IMR-90 (cell line): ENCODE data around the gene FTSJ3. TPM values are rescaled to one million over a fixed set of nuclear protein-coding genes. Genes with fewer than 3 reads are reported as not detected.

Experiments
- ATAC-seq: fragments of 200-7000 bp; cut with Tn5 transposase; 2 replicates; pipeline ENCODE4 v1.9.1; 2020; ENCODE audit warnings: low read depth, mild to moderate bottlenecking, moderate library complexity
- BruUV-seq: library from RNA; stranded (reverse); fragments of 400-500 nt; replicated peaks from 2 replicates; lab custom pipeline; 2021; lab: Mats Ljungman, UMichigan
- CTCF ChIA-PET: fragments of 300-600 bp; formaldehyde crosslinking; extraction: SDS; loops from one replicate; lab custom pipeline; 2021; ENCODE audit warnings: antibody characterized with exemption; lab: Yijun Ruan, JAX
- POLR2A ChIA-PET: fragments of 300-600 bp; sonication (Branson Sonifier 250); formaldehyde crosslinking; loops from one replicate; lab custom pipeline; 2022; ENCODE audit warnings: antibody characterized with exemption; ENCODE audit not compliant: unreplicated experiment; lab: Charles Lee
- DNase-seq: peaks from one replicate; pipeline ENCODE4 v3.0.0; 2013
- H2AFZ ChIP-seq: replicated peaks from 2 replicates; pipeline ENCODE3; 2013; ENCODE audit warnings: low read length, mild to moderate bottlenecking; ENCODE audit not compliant: poor library complexity
- H2AK5ac ChIP-seq: 2 replicates; pipeline ENCODE4 v1.6.1; 2013; ENCODE audit warnings: low read depth, low read length, inconsistent platforms
- H2AK9ac ChIP-seq: replicated peaks from 2 replicates; pipeline ENCODE3; 2013; ENCODE audit warnings: mild to moderate bottlenecking, low read depth, low read length, moderate library complexity; ENCODE audit not compliant: poor library complexity
- H2BK120ac ChIP-seq: 2 replicates; pipeline ENCODE4 v1.6.1; 2013; ENCODE audit warnings: low read depth, low read length, inconsistent platforms
- H2BK15ac ChIP-seq: 3 replicates; pipeline ENCODE4 v1.6.1; 2013; ENCODE audit warnings: low read depth, low read length, inconsistent platforms
- H2BK20ac ChIP-seq: 2 replicates; pipeline ENCODE4 v1.6.1; 2013; ENCODE audit warnings: low read depth, mild to moderate bottlenecking, inconsistent platforms, low read length, moderate library complexity
- H2BK5ac ChIP-seq: 2 replicates; pipeline ENCODE4 v1.6.1; 2013; ENCODE audit warnings: mild to moderate bottlenecking, low read depth, low read length, inconsistent platforms; ENCODE audit not compliant: poor library complexity, severe bottlenecking
- H3K14ac ChIP-seq: replicated peaks from 2 replicates; pipeline ENCODE4 v1.6.1; 2013; ENCODE audit warnings: low read depth, low read length, inconsistent platforms
- H3K18ac ChIP-seq: 2 replicates; pipeline ENCODE4 v1.6.1; 2013; ENCODE audit warnings: low read depth, low read length, control low read depth
- H3K23ac ChIP-seq: 2 replicates; pipeline ENCODE4 v1.6.1; 2013; ENCODE audit warnings: low read depth, low read length, inconsistent platforms
- H3K27ac ChIP-seq: 2 replicates; pipeline ENCODE4 v1.5.1; 2013; ENCODE audit warnings: mild to moderate bottlenecking, control low read depth, low read length; ENCODE audit not compliant: insufficient read depth
- H3K27me3 ChIP-seq: 2 replicates; pipeline ENCODE4 v1.6.1; 2013; ENCODE audit warnings: low read length; ENCODE audit not compliant: control insufficient read depth, insufficient read depth
- H3K36me3 ChIP-seq: 2 replicates; pipeline ENCODE4 v1.6.1; 2013; ENCODE audit warnings: low read length, mixed read lengths; ENCODE audit not compliant: control insufficient read depth, insufficient read depth
- H3K4ac ChIP-seq: 2 replicates; pipeline ENCODE4 v1.6.1; 2013; ENCODE audit warnings: low read depth, low read length, inconsistent platforms
- H3K4me1 ChIP-seq: 2 replicates; pipeline ENCODE4 v1.6.1; 2013; ENCODE audit warnings: low read length, mixed read lengths; ENCODE audit not compliant: control insufficient read depth, insufficient read depth
- H3K4me2 ChIP-seq: 2 replicates; pipeline ENCODE4 v1.6.1; 2013; ENCODE audit warnings: low read depth, mild to moderate bottlenecking, control low read depth, low read length, moderate library complexity
- H3K4me3 ChIP-seq: 2 replicates; pipeline ENCODE4 v1.5.1; 2013; ENCODE audit warnings: low read depth, mild to moderate bottlenecking, control low read depth, low read length, moderate library complexity; ENCODE audit not compliant: insufficient read depth
- H3K56ac ChIP-seq: 2 replicates; pipeline ENCODE4 v1.6.1; 2013; ENCODE audit warnings: low read length, inconsistent platforms; ENCODE audit not compliant: insufficient read depth; ENCODE audit errors: extremely low read depth
- H3K79me1 ChIP-seq, 2 experiments: 2 replicates each; pipeline ENCODE4 v1.6.1; 2013; ENCODE audit warnings: low read length in 2 of 2, inconsistent platforms in 1 of 2, low read depth in 1 of 2
- H3K9ac ChIP-seq: 2 replicates; pipeline ENCODE4 v1.6.1; 2013; ENCODE audit warnings: low read depth, low read length, control low read depth
- H3K9me1 ChIP-seq: 2 replicates; pipeline ENCODE4 v1.6.1; 2013; ENCODE audit warnings: low read length, inconsistent platforms; ENCODE audit not compliant: insufficient read depth
- H3K9me3 ChIP-seq: 2 replicates; pipeline ENCODE4 v1.6.1; 2013; ENCODE audit warnings: low read length; ENCODE audit not compliant: control insufficient read depth, insufficient read depth
- H4K20me1 ChIP-seq: 2 replicates; pipeline ENCODE4 v1.6.1; 2013; ENCODE audit warnings: low read length, inconsistent platforms; ENCODE audit not compliant: insufficient read depth
- H4K5ac ChIP-seq: 2 replicates; pipeline ENCODE4 v1.6.1; 2013; ENCODE audit warnings: mild to moderate bottlenecking, low read depth, low read length, control low read depth
- H4K8ac ChIP-seq, 2 experiments: 2 replicates each; pipeline ENCODE4 v1.6.1; 2013; ENCODE audit warnings: low read depth in 2 of 2, low read length in 2 of 2, control low read depth in 1 of 2, inconsistent platforms in 1 of 2
- H4K91ac ChIP-seq: 2 replicates; pipeline ENCODE4 v1.6.1; 2013; ENCODE audit warnings: low read depth, low read length, inconsistent platforms; ENCODE audit not compliant: insufficient read depth
- FOS ChIP-seq: fragments of 150-350 bp; IDR thresholded peaks from 2 replicates; pipeline ENCODE4 v1.6.1; 2016; ENCODE audit warnings: low read depth, low read length
- MAFK ChIP-seq: IDR thresholded peaks from 2 replicates; pipeline ENCODE4 v1.6.1; 2012; ENCODE audit warnings: low read depth, low read length, improper control_type of control experiment
- MXI1 ChIP-seq: IDR thresholded peaks from 2 replicates; pipeline ENCODE4 v1.6.1; 2012; ENCODE audit warnings: low read depth, mild to moderate bottlenecking, low read length, moderate library complexity, borderline replicate concordance
- POLR2A ChIP-seq: IDR thresholded peaks from 2 replicates; pipeline ENCODE4 v1.6.1; 2012; ENCODE audit warnings: mild to moderate bottlenecking, low read depth, low read length
- RAD21 ChIP-seq: IDR thresholded peaks from 2 replicates; pipeline ENCODE4 v1.6.1; 2012; ENCODE audit warnings: low read length, improper control_type of control experiment
- RFX5 ChIP-seq: IDR thresholded peaks from 2 replicates; pipeline ENCODE4 v1.8.0; 2012; ENCODE audit warnings: low read depth, mild to moderate bottlenecking, low read length, moderate library complexity
- WGBS, 2 experiments: methylation state at CpG; one replicate each; pipeline versions ENCODE4 v1.1.5 to v1.1.7; 2013; ENCODE audit warnings: missing lambda C conversion rate in 2 of 2; ENCODE audit not compliant: insufficient read length in 1 of 2; ENCODE audit errors: extremely low coverage in 2 of 2; 5-methylcytosine and 5-hydroxymethylcytosine counted together
- dilution Hi-C: fragments of 300-500 bp; cut with HindIII; formaldehyde crosslinking; loops from one replicate; pipeline ENCODE4 v1.14.3; 2018; ENCODE audit warnings: low sequenced_read_pairs; ENCODE audit not compliant: unreplicated experiment
- in situ Hi-C: fragments of 300-500 bp; cut with MboI; formaldehyde crosslinking; loops from 3 replicates; pipeline ENCODE4 v1.14.3; 2019; ENCODE audit warnings: low sequenced_read_pairs, inconsistent platforms, mixed read lengths
- intact Hi-C: fragments of 100-400 bp; cut with micrococcal nuclease; formaldehyde crosslinking; loops from 2 replicates; pipeline ENCODE4 v1.10.0; 2022
- polyA plus RNA-seq, 3 experiments: library from polyadenylated mRNA; depleted of rRNA; stranded (reverse); fragments of >200 nt; gene quantifications; 2 replicates each; pipeline ENCODE4 v1.2.3, GENCODE V29; 2012; ENCODE audit warnings: low replicate concordance in 1 of 3
- total RNA-seq: library from RNA; depleted of rRNA; stranded (reverse); fragments of >200 nt; gene quantifications from 2 replicates; pipeline ENCODE4 v1.2.3, GENCODE V29; 2012
- TF ChIP-seq, protein P1 (sequence below): fragments of 150-350 bp; IDR thresholded peaks from 2 replicates; pipeline ENCODE4 v1.6.1; 2017; ENCODE audit warnings: mild to moderate bottlenecking, antibody characterized with exemption, low read length, low read depth

FTSJ3 gene
- total and polyA plus RNA-seq, 2 of the 4 experiments (the other 2 are of a cell fraction) = 51.3 to 68.1 TPM

DNA sequence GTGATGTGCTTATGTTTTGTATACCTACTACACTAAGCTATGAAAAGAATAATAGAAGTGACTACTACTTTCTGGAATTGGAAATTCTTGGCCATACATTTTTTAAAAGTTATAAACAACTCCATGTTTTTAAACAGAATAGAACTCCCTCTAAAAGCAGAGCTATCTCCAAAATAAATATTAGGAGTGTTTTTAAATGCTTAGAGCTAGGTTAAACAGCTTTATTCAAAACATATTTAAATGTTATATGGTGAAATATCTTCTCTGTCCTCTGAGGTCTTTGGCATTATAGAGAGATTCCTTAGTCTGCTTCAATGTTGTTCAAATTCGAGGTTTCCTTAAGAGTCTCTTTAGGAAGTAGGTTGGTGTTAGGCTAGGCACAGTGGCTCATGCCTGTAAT lies 23.1 kb downstream of the FTSJ3 start:
- in situ Hi-C loops (no loop called here), dilution Hi-C loops (no loop called here), intact Hi-C loops (loop anchor here (2.0 kb wide), 2 partner anchors 14 to 22 kb away; partner anchors contain the start of genes FTSJ3 and PSMC5)
- no peak overlapping the region for H2BK15ac ChIP-seq
- no peak overlapping the region for H3K14ac ChIP-seq
- H3K23ac ChIP-seq = no peak overlapping the region
- no peak overlapping the region for H3K18ac ChIP-seq
- POLR2A ChIA-PET = no interaction called here
- H3K4me1 ChIP-seq = peaks cover 2% of the 10 kb centered on the region; the same call in 1 of the 2 replicates
- peaks cover 49% of the 10 kb centered on the region for H3K36me3 ChIP-seq
- no peak overlapping the region for H2BK20ac ChIP-seq
- no peaks in the 10 kb centered on the region for H3K9me1 ChIP-seq
- no peaks in the 10 kb centered on the region for H3K27me3 ChIP-seq
- no TSS peak for BruUV-seq
- no peak overlapping the region for H3K56ac ChIP-seq
- H3K4me2 ChIP-seq = 0 out of 2 replicates have a peak overlapping the region, but pooled peaks have one; percentile 46
- peaks cover 27 to 42% of the 10 kb centered on the region in 2 experiments for H3K79me1 ChIP-seq
- H3K9me3 ChIP-seq = no peaks in the 10 kb centered on the region
- no peak overlapping the region for H2BK120ac ChIP-seq
- no peak overlapping the region for H4K91ac ChIP-seq
- no peak overlapping the region for H4K5ac ChIP-seq
- no peak overlapping the region for H3K4ac ChIP-seq
- H4K8ac ChIP-seq = no peak overlapping the region
- no peak overlapping the region for H2AK5ac ChIP-seq
- DNase-seq (no peak), ATAC-seq (peak; percentile 91)
- no CpG with 5 or more reads among the region's 1 CpG for WGBS, 2 experiments
- H3K9ac ChIP-seq = no peak overlapping the region
- H2BK5ac ChIP-seq = peak overlapping the region; percentile 69
- H2AK9ac ChIP-seq = no peak overlapping the region
- no peak overlapping the region for H2AFZ ChIP-seq
- TF ChIP-seq MXI1 (no peak), RAD21 (no peak), MAFK (no peak), RFX5 (no peak), FOS (no peak), POLR2A (no peak)
- TF ChIP-seq, protein P1, sequence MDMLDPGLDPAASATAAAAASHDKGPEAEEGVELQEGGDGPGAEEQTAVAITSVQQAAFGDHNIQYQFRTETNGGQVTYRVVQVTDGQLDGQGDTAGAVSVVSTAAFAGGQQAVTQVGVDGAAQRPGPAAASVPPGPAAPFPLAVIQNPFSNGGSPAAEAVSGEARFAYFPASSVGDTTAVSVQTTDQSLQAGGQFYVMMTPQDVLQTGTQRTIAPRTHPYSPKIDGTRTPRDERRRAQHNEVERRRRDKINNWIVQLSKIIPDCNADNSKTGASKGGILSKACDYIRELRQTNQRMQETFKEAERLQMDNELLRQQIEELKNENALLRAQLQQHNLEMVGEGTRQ = no peak
- no peak overlapping the region for H3K4me3 ChIP-seq
- peak overlapping the region; percentile 87; the same call in 1 of the 2 replicates for H3K27ac ChIP-seq
- CTCF ChIA-PET = no interaction called here
- H4K20me1 ChIP-seq = peaks cover 3% of the 10 kb centered on the region; the same call in 1 of the 2 replicates
